ENCODE data around the gene CCDC74A.
"Not testable (repeated sequence)": the region's sequence is repeated elsewhere in the genome, so short reads cannot be mapped to it uniquely, and the experiment has no call there.

Gene CCDC74A

DNA sequence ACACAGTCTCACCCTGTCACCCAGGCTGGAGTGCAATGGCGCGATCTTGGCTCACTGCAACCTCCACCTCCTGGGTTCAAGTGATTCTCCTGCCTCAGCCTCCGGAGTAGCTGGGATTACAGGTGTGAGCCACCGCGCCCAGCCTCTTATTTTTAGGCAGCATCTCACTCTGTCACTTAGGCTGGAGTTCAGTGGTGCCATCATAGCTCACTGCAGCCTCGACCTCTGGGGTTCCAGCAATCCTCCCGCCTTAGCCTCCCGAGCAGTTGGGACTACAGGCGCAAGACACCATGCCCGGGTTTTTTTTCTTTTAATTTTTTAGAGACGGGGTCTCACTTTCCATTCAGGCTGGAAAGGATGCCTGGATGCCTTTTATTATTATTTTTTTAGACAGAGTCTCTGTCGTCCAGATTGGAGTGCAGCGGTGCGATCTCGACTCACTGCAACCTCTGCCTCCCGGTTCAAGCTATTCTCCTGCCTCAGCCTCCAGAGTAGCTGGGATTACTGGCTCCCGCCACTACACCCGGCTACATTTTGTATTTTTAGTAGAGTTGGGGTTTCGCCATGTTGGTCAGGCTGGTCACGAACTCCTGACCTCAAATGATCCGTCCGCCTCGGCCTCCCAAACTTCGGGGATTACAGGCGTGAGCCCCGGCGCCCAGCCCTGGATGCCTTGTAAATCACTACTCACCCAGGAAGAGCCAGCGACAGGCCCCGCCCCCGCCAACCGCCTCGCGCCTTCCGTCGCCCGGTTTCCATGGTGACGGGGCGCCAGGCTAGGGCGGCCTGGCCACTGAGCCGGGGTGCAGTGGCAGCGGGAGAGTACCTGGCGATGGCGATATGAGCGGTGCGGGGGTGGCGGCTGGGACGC, at the start of gene CCDC74A:
Gene CCDC74A, plus strand, starts transcription at position 758 of the 871 bp plus-strand sequence. Its CDS starts 83 bp downstream, at position 841.
- H3K4me3 ChIP-seq (ENCODE audit: control insufficient read depth, low read depth, low read length) = peak within 1 kb of the TSS; percentile 49
- DNase-seq (ENCODE audit: low read depth) = not testable (repeated sequence)

GRCh38 chr2:131478074-131478849, 49.4 kb upstream of the CCDC74A start:
- not testable (repeated sequence) for DNase-seq (ENCODE audit: low read depth); H3K4me3 ChIP-seq (ENCODE audit: control insufficient read depth, low read depth, low read length)

DNA sequence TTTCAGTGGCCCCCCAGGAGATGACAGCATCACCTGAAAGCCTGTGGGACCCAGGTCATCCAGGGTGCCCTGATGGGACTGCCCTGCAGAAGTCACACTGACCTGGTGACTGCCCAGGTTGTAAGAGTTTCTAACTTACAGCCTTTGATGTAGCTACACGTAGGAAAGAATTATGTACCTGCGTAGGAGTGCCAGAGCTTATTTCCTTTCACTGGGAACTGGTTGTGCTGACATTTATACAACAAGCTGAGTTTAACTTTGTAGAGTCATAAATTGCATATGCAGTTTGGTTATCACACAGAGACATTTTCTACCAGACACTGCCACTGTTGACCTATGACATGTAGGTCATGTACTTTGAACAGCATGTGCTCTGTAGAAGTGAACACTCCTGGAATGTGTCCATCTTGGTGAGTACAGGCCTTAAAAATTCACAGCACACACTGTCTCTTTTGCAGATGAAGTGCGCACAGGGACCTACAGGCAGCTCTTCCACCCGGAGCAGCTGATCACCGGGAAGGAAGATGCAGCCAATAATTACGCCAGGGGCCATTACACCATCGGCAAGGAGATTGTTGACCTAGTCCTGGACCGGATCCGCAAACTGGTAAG, 48.7 kb upstream of the CCDC74A start:
- H3K4me3 ChIP-seq (ENCODE audit: control insufficient read depth, low read depth, low read length); DNase-seq (ENCODE audit: low read depth): not testable (repeated sequence)

GRCh38 chr2:131480351-131480750, 47.3 kb upstream of the CCDC74A start:
- H3K4me3 ChIP-seq (ENCODE audit: control insufficient read depth, low read depth, low read length); DNase-seq (ENCODE audit: low read depth): not testable (repeated sequence)

- H3K4me3 ChIP-seq (ENCODE audit: control insufficient read depth, low read depth, low read length); DNase-seq (ENCODE audit: low read depth): not testable (repeated sequence)
These were observed 45.1 kb upstream of the CCDC74A start for GRCh38 chr2:131482506-131483155.

DNA sequence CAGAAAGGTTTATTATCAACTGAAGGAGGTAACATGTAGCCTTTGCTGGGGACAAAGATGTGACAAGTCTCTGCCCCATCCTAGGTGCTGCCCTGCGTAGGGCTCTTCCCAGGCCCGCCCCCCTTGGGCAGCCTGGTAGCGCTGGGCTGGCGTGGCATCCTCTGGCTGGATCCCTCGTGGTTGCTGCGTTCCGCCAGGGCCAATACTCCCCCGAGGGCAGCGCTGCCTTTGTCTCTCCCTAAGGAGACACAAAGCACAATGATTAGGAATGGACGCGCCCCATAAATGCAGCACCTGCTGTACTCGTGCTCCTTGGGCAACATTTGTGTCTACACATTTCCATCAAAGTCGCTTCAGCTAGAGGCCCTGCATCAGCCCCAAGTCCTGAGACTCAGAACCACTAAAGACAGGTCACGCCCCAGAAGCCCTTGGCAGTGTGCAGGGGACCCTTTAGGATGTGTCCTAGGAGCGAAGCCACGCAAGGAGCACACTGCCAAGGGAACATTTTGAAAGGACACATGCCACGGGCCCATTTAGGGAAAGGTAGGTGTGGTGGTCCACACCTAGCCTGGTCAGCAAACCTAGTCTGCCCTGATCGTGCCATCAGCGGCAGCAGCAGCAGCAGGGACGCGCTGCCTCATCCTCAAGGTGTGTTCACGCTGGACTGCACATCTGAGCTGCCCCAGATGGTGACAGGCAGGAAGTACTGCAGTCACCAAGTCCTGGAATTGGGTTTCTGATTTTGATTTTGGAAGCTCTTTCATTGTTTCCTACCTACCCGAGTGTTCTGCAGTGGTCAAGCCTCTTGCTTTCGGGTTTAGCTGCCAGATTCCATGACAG, 43.5 kb upstream of the CCDC74A start:
- not testable (repeated sequence) for DNase-seq (ENCODE audit: low read depth)

GRCh38 chr2:131484906-131485460, 42.7 kb upstream of the CCDC74A start:
- H3K4me3 ChIP-seq (ENCODE audit: control insufficient read depth, low read depth, low read length) = not testable (repeated sequence)

More for the DNA sequence above, 43.5 kb upstream of the CCDC74A start:
- not testable (repeated sequence) for H3K4me3 ChIP-seq (ENCODE audit: control insufficient read depth, low read depth, low read length)

GRCh38 chr2:131486201-131486902, 41.3 kb upstream of the CCDC74A start:
- not testable (repeated sequence) for H3K4me3 ChIP-seq (ENCODE audit: control insufficient read depth, low read depth, low read length); DNase-seq (ENCODE audit: low read depth)

More at GRCh38 chr2:131484906-131485460, 42.7 kb upstream of the CCDC74A start:
- DNase-seq (ENCODE audit: low read depth) = not testable (repeated sequence)

DNA sequence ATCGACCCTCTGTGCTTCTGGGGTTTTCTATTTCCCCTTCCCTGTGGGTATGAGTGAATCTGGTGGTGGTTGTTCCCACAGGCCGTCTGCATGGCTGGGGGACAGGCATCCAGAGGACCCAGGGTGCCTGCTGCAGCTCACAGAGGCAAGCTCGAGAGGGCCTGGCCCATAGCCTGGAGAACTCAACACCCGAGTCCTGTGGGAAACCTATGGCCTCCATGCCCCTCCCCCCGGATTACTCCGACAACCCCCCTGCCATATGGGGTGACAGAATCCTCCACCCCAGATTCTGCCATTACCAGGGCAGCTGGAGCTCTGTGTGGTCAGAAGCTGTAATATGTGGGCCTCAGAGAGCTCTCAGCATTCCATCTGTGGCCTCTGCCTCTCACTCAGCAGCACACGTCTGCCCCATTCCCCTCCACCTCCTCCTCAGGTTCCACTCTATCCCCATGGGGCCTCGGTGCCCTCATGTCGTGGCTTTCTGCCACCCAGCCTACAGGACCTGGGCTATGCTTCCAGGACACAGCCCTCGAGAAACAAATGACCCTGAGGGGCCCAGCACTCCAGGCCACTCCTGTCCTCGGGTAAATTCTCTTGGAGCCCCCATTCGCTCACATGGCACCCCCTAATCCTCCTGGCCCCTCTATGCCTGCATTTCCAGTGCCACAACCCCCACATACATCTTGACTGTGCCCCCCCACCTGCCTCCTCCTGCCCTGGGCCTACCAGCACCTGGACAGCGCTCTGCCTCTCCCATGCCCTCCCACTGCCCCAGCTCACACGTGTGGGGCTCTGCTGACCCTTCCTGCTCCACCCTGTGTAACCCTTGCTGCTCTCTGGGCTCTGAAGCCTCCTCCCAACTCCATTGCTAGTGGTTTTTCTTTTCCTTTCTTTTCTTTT, 39.1 kb upstream of the CCDC74A start:
- TF ChIP-seq CTCF (IDR thresholded peaks at IDR 0.05; ENCODE audit: control insufficient read depth, insufficient read depth, low read depth, low read length, missing control alignments) = no peak
- H3K4me3 ChIP-seq (ENCODE audit: control insufficient read depth, low read depth, low read length) = no peak overlapping the region
- no peak for DNase-seq (ENCODE audit: low read depth)

- not testable (repeated sequence) for DNase-seq (ENCODE audit: low read depth)
- peak overlapping the region; percentile 54 for H3K4me3 ChIP-seq (ENCODE audit: control insufficient read depth, low read depth, low read length)
These were observed 36.8 kb upstream of the CCDC74A start for GRCh38 chr2:131490616-131491468.

DNA sequence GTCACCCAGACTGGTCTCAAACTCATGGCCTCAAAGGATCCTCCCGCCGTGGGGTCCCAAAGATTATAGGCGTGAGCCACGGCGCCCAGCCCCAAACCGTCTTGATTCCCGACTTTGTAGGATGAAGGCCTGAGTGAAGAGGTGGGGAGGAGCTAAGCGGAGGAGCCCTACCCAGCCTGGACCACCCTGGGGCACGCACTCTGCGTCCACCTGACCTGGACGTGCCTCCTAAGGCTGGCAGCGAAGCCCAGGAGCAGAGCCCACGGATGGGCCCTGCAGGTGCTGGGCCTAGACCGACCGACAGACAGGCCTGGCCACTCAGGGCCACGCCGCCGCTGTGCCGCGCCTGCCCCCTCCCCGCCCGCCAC, 36.2 kb upstream of the CCDC74A start:
- DNase-seq (ENCODE audit: low read depth) = not testable (repeated sequence)

GRCh38 chr2:131492015-131492417, 35.7 kb upstream of the CCDC74A start, which contains the start of gene MZT2A:
Gene MZT2A, minus strand, starts transcription at chr2:131492397. Its CDS starts 21 bp downstream, at chr2:131492376.
- not testable (repeated sequence) for DNase-seq (ENCODE audit: low read depth)
- H3K4me3 ChIP-seq (ENCODE audit: control insufficient read depth, low read depth, low read length) = peak within 1 kb of the TSS; percentile 85

More for the DNA sequence above, 36.2 kb upstream of the CCDC74A start:
- H3K4me3 ChIP-seq (ENCODE audit: control insufficient read depth, low read depth, low read length) = peak overlapping the region; percentile 54
